HepG2 (cell line): Measurements from ENCODE around the gene GLI3. TPM values are rescaled to one million over a fixed set of nuclear protein-coding genes. Genes with fewer than 3 reads are reported as not detected.

Experiments
- ATAC-seq: fragments of 200-7000 bp; cut with Tn5 transposase; 3 replicates; pipeline ENCODE4 v1.9.1; 2020; ENCODE audit warnings: mild to moderate bottlenecking, moderate library complexity
- BruUV-seq: library from RNA; stranded (reverse); fragments of 400-500 nt; replicated peaks from 2 replicates; lab custom pipeline; 2021; lab: Mats Ljungman, UMichigan
- CTCF ChIA-PET: fragments of 300-600 bp; formaldehyde crosslinking; extraction: SDS; loops from one replicate; lab custom pipeline; 2021; ENCODE audit warnings: low total read pairs, inconsistent platforms, low intra/inter-chr PET ratio; lab: Yijun Ruan, JAX
- POLR2A ChIA-PET: fragments of 350-600 bp; sonication (Branson Sonifier 250); formaldehyde crosslinking; loops from one replicate; lab custom pipeline; 2020; ENCODE audit warnings: antibody characterized with exemption, inconsistent platforms; lab: Yijun Ruan, JAX
- DNase-seq: peaks from one replicate; pipeline ENCODE4 v3.0.0-alpha.2; 2015; ENCODE audit warnings: low spot score
- FAIRE-seq: peaks from 3 replicates; lab custom pipeline; 2011; peaks lifted over from hg19 to GRCh38; lab: Jason Lieb, UNC
- H2AFZ ChIP-seq: one replicate; pipeline ENCODE4 v1.6.1; 2011; ENCODE audit warnings: low read length, inconsistent platforms
- H3K27ac ChIP-seq: fragments of 300-600 bp; 3 replicates; pipeline ENCODE4 v1.8.0; 2011; ENCODE audit warnings: mixed run types, mild to moderate bottlenecking, mixed read lengths, low read length, inconsistent platforms; ENCODE audit not compliant: insufficient read depth; ENCODE audit errors: extremely low read length
- H3K27me3 ChIP-seq, 2 experiments: fragments of 200-600 bp in 1 of 2; 2 replicates in 1 of 2; 3 replicates in 1 of 2; pipeline versions ENCODE4 v1.6.0 to v1.8.0; 2011; ENCODE audit warnings: low read length in 2 of 2, mild to moderate bottlenecking in 2 of 2, moderate library complexity in 2 of 2, inconsistent platforms in 1 of 2; ENCODE audit not compliant: insufficient read depth in 2 of 2, control insufficient read depth in 1 of 2
- H3K36me3 ChIP-seq, 2 experiments: fragments of 200-600 bp in 1 of 2; replicated peaks in 1 of 2; 2 replicates in 1 of 2; 3 replicates in 1 of 2; pipeline versions ENCODE4 v1.5.1 to v1.8.0; 2011; ENCODE audit warnings: low read length in 2 of 2, inconsistent platforms in 1 of 2; ENCODE audit not compliant: insufficient read depth in 2 of 2, control insufficient read depth in 1 of 2
- H3K4me1 ChIP-seq: 2 replicates; pipeline ENCODE4 v1.5.1; 2012; ENCODE audit warnings: low read length, inconsistent platforms; ENCODE audit not compliant: insufficient read depth
- H3K4me2 ChIP-seq: 2 replicates; pipeline ENCODE4 v1.6.0; 2011; ENCODE audit warnings: low read depth, low read length, inconsistent platforms
- H3K4me3 ChIP-seq, 3 experiments: fragments of 200-600 bp in 1 of 3; sonication (generic), shearing (Covaris generic) in 1 of 3; replicated peaks in 1 of 3; 2 replicates each; pipeline ENCODE4 v1.5.1; 2011 to 2016; ENCODE audit warnings: low read length in 3 of 3, inconsistent platforms in 2 of 3, low read depth in 2 of 3, mild to moderate bottlenecking in 2 of 3, control low read depth in 1 of 3, mixed read lengths in 1 of 3; ENCODE audit not compliant: insufficient read depth in 1 of 3
- H3K79me2 ChIP-seq: one replicate; pipeline ENCODE4 v1.6.1; 2011; ENCODE audit warnings: low read length, inconsistent platforms; ENCODE audit not compliant: insufficient read depth
- H3K9ac ChIP-seq: 2 replicates; pipeline ENCODE4 v1.6.0; 2011; ENCODE audit warnings: mild to moderate bottlenecking, low read depth, low read length, inconsistent platforms; ENCODE audit not compliant: insufficient read depth
- H3K9me3 ChIP-seq: 2 replicates; pipeline ENCODE4 v1.5.1; 2012; ENCODE audit warnings: mild to moderate bottlenecking, low read length
- H4K20me1 ChIP-seq: 2 replicates; pipeline ENCODE4 v1.6.0; 2011; ENCODE audit warnings: inconsistent platforms, mild to moderate bottlenecking, low read length, moderate library complexity; ENCODE audit not compliant: insufficient read depth
- FOSL1 ChIP-seq: sonication (generic); formaldehyde crosslinking; IDR thresholded peaks from 2 replicates; pipeline ENCODE4 v1.9.0; 2021; ENCODE audit warnings: missing genetic modification reagents, borderline replicate concordance
- FOXC1 ChIP-seq: sonication (generic); formaldehyde crosslinking; IDR thresholded peaks from 2 replicates; pipeline ENCODE4 v1.8.0; 2022; ENCODE audit warnings: mild to moderate bottlenecking, missing genetic modification reagents, borderline replicate concordance
- GRHL1 ChIP-seq: sonication (generic); formaldehyde crosslinking; conservative IDR thresholded peaks from 2 replicates; pipeline ENCODE4 v1.8.0; 2022; ENCODE audit warnings: missing genetic modification reagents
- HNF4A ChIP-seq: sonication (generic); formaldehyde crosslinking; IDR thresholded peaks from 2 replicates; pipeline ENCODE4 v1.4.0; 2020; ENCODE audit warnings: missing genetic modification reagents
- NR1H2 ChIP-seq: sonication (generic); formaldehyde crosslinking; IDR thresholded peaks from 2 replicates; pipeline ENCODE4 v1.8.1; 2022; ENCODE audit warnings: low read depth, missing genetic modification reagents, borderline replicate concordance
- REST ChIP-seq, 2 experiments: IDR thresholded peaks; 2 replicates each; pipeline ENCODE4 v1.6.1; 2011 to 2012; ENCODE audit warnings: low read length in 2 of 2, borderline replicate concordance in 1 of 2, low read depth in 1 of 2, mild to moderate bottlenecking in 1 of 2, moderate library complexity in 1 of 2
- U2AF1 ChIP-seq: fragments of 200-400 bp; formaldehyde crosslinking; optimal IDR thresholded peaks from 2 replicates; pipeline ENCODE3; 2017; ENCODE audit warnings: mild to moderate bottlenecking, low read depth, low read length
- ZBTB14 ChIP-seq: sonication (generic); formaldehyde crosslinking; IDR thresholded peaks from 2 replicates; pipeline ENCODE4 v1.4.0; 2020; ENCODE audit warnings: missing genetic modification reagents
- ZBTB8A ChIP-seq: sonication (generic); formaldehyde crosslinking; IDR thresholded peaks from 2 replicates; pipeline ENCODE4 v1.4.0; 2020; ENCODE audit warnings: mild to moderate bottlenecking, low read depth, missing genetic modification reagents, borderline replicate concordance
- ZNF713 ChIP-seq: sonication (generic); formaldehyde crosslinking; IDR thresholded peaks from 2 replicates; pipeline ENCODE4 v1.4.0; 2020; ENCODE audit warnings: mild to moderate bottlenecking, missing genetic modification reagents
- ZNF746 ChIP-seq: sonication (generic); formaldehyde crosslinking; IDR thresholded peaks from 2 replicates; pipeline ENCODE4 v1.8.0; 2022; ENCODE audit warnings: mild to moderate bottlenecking, missing genetic modification reagents
- WGBS: methylation state at CpG from one replicate; pipeline ENCODE4 v1.1.6; 2017; ENCODE audit warnings: low lambda C conversion rate; 5-methylcytosine and 5-hydroxymethylcytosine counted together
- in situ Hi-C: cut with HindIII; loops from 2 replicates; pipeline ENCODE4 v1.10.0; 2017; ENCODE audit warnings: low pct_unique_long_range_greater_than_20kb; ENCODE audit not compliant: extremely low pct_ligation_motif_present
- intact Hi-C: fragments of 100-400 bp; cut with micrococcal nuclease; formaldehyde crosslinking; loops from one replicate; pipeline ENCODE4 v1.10.0; 2022; ENCODE audit not compliant: unreplicated experiment
- polyA plus RNA-seq, 8 experiments: library from polyadenylated mRNA; depleted of rRNA in 3 of 8; stranded (reverse) in 7 of 8; unstranded in 1 of 8; fragments of >200 nt; fragmentation: Illumina TruSeq in 4 of 8; extraction: Trizol in 4 of 8; gene quantifications; 2 replicates each; pipeline versions ENCODE4 v1.2.1 to v1.2.3, GENCODE V29; 2011 to 2016; ENCODE audit warnings: low read depth in 4 of 8, missing spikeins in 1 of 8, mixed read lengths in 1 of 8; ENCODE audit not compliant: insufficient read depth in 1 of 8
- total RNA-seq, 5 experiments: library from RNA; depleted of rRNA; stranded (reverse); fragments of >200 nt; fragmentation: Illumina TruSeq; extraction: Trizol; gene quantifications; 2 replicates each; pipeline ENCODE4 v1.2.3, GENCODE V29; 2016; ENCODE audit warnings: low read depth in 1 of 5
- TF ChIP-seq, protein P1 (sequence below): sonication (generic); formaldehyde crosslinking; IDR thresholded peaks from 2 replicates; pipeline ENCODE4 v1.4.0; 2020; ENCODE audit warnings: missing genetic modification reagents, mild to moderate bottlenecking, borderline replicate concordance
- TF ChIP-seq, protein P2 (sequence below): IDR thresholded peaks from 2 replicates; pipeline ENCODE4 v1.6.1; 2016; ENCODE audit warnings: low read depth

The GLI3 gene
- total and polyA plus RNA-seq, 2 of the 13 experiments (the other 11 are each of a cell fraction or from before 2014, with no cell fraction given): not detected

DNA sequence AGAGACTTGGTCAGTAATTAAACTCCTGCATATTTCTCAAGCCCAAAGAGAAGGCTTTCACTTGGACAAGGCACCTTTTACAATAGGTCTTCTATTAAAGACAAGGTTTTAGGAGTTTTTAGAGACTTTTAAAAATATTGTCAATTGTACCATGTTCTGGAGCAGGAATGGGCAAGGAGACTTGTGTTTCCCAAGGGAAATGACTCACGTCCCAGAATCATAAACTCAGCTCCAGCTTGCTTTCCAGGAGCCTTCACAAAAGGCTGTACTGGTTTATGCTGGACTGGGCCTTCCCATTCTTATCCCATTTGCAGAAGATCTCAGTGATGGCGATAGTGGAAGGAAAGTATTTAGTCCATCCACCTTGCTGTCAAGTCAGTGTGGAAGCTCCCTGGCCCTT, 7.8 kb upstream of the GLI3 start:
- no peak for FAIRE-seq
- H3K4me3 ChIP-seq: no peak overlapping the region
- H4K20me1 ChIP-seq: no peaks in the 10 kb centered on the region
- no peak overlapping the region for H3K9ac ChIP-seq
- H3K9me3 ChIP-seq: no peaks in the 10 kb centered on the region
- H2AFZ ChIP-seq: no peak overlapping the region
- TF ChIP-seq FOXC1 (CRISPR knock-in tag) (no peak), ZNF746 (CRISPR knock-in tag) (no peak), ZNF713 (CRISPR knock-in tag) (no peak), FOSL1 (CRISPR knock-in tag) (no peak), GRHL1 (CRISPR knock-in tag) (no peak), ZBTB14 (CRISPR knock-in tag) (no peak), U2AF1 (no peak), ZBTB8A (CRISPR knock-in tag) (no peak), NR1H2 (CRISPR knock-in tag) (no peak), HNF4A (no peak), REST (IDR thresholded peaks at IDR 0.05; ENCODE audit: borderline replicate concordance in 1 of 2, low read depth in 1 of 2, low read length in 2 of 2) (no peak)
- TF ChIP-seq, protein P1, sequence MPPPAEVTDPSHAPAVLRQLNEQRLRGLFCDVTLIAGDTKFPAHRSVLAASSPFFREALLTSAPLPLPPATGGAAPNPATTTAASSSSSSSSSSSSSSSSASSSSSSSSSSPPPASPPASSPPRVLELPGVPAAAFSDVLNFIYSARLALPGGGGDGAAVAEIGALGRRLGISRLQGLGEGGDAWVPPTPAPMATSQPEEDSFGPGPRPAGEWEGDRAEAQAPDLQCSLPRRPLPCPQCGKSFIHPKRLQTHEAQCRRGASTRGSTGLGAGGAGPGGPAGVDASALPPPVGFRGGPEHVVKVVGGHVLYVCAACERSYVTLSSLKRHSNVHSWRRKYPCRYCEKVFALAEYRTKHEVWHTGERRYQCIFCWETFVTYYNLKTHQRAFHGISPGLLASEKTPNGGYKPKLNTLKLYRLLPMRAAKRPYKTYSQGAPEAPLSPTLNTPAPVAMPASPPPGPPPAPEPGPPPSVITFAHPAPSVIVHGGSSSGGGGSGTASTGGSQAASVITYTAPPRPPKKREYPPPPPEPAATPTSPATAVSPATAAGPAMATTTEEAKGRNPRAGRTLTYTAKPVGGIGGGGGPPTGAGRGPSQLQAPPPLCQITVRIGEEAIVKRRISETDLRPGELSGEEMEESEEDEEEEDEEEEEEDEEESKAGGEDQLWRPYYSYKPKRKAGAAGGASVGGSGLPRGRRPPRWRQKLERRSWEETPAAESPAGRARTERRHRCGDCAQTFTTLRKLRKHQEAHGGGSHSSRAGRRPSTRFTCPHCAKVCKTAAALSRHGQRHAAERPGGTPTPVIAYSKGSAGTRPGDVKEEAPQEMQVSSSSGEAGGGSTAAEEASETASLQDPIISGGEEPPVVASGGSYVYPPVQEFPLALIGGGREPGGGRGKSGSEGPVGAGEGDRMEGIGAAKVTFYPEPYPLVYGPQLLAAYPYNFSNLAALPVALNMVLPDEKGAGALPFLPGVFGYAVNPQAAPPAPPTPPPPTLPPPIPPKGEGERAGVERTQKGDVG: no peak
- TF ChIP-seq, protein P2, sequence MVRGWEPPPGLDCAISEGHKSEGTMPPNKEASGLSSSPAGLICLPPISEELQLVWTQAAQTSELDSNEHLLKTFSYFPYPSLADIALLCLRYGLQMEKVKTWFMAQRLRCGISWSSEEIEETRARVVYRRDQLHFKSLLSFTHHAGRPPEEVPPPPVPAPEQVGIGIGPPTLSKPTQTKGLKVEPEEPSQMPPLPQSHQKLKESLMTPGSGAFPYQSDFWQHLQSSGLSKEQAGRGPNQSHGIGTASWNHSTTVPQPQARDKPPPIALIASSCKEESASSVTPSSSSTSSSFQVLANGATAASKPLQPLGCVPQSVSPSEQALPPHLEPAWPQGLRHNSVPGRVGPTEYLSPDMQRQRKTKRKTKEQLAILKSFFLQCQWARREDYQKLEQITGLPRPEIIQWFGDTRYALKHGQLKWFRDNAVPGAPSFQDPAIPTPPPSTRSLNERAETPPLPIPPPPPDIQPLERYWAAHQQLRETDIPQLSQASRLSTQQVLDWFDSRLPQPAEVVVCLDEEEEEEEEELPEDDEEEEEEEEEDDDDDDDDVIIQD: no peak
- no peaks in the 10 kb centered on the region for H3K4me1 ChIP-seq
- intact Hi-C loops: no loop called here
- no peak for ATAC-seq
- H3K79me2 ChIP-seq: no peaks in the 10 kb centered on the region
- no peak for DNase-seq
- H3K4me2 ChIP-seq: no peak overlapping the region
- no TSS peak for BruUV-seq
- H3K36me3 ChIP-seq: no peaks in the 10 kb centered on the region
- in situ Hi-C loops: no loop called here
- POLR2A ChIA-PET: no interaction called here
- CTCF ChIA-PET: no interaction called here
- H3K27me3 ChIP-seq: peaks cover 0 to 12% of the 10 kb centered on the region in 2 experiments; a peak in 2 of 5 replicates
- 8% methylated on average over 1 of the region's 2 CpGs for WGBS
- H3K27ac ChIP-seq: no peak overlapping the region
